HG02938 (cell line): Measurements from ENCODE around the gene RARRES2.
A peak's percentile ranks its signal among the peaks of the same experiment; 100 is the strongest.

Experiments used
- ATAC-seq: cut with Tn5 transposase; IDR thresholded peaks from one replicate; pipeline ENCODE4 v1.9.1; 2021; ENCODE audit warnings: mild to moderate bottlenecking, moderate library complexity; ENCODE audit not compliant: unreplicated experiment

The RARRES2 gene

GRCh38 chr7:150338166-150338829 is 3.1 kb downstream of the RARRES2 start:
- ATAC-seq, result no peak

- ATAC-seq, result no peak
Observed at GRCh38 chr7:150337659-150338081, 3.8 kb downstream of the RARRES2 start.

GRCh38 chr7:150337179-150337578 is 4.2 kb downstream of the RARRES2 start:
- ATAC-seq, result no peak

GRCh38 chr7:150336746-150337145 is 4.7 kb downstream of the RARRES2 start:
- ATAC-seq, result no peak

GRCh38 chr7:150335774-150336112 is 5.7 kb downstream of the RARRES2 start:
- no peak for ATAC-seq

GRCh38 chr7:150335108-150335773 is 6.2 kb downstream of the RARRES2 start:
- ATAC-seq, result no peak

- ATAC-seq, result no peak
Observed at GRCh38 chr7:150334108-150334507, 7.3 kb downstream of the RARRES2 start.

- ATAC-seq, result no peak
Observed at GRCh38 chr7:150333659-150334058, 7.8 kb downstream of the RARRES2 start.

GRCh38 chr7:150332852-150333635 is 8.4 kb downstream of the RARRES2 start:
- no peak for ATAC-seq

- ATAC-seq, result no peak
Observed at GRCh38 chr7:150330211-150330885, 11.1 kb downstream of the RARRES2 start.

GRCh38 chr7:150329331-150330120 is 11.9 kb downstream of the RARRES2 start:
- no peak for ATAC-seq

- no peak for ATAC-seq
Observed at GRCh38 chr7:150327308-150327707, 14.1 kb downstream of the RARRES2 start.

- no peak for ATAC-seq
Observed at GRCh38 chr7:150326657-150327268, 14.7 kb downstream of the RARRES2 start.

- no peak for ATAC-seq
Observed at GRCh38 chr7:150325901-150326300, 15.5 kb downstream of the RARRES2 start.

GRCh38 chr7:150325110-150325611 is 16.3 kb downstream of the RARRES2 start:
- no peak for ATAC-seq

- ATAC-seq, result no peak
Observed at GRCh38 chr7:150324373-150324961, 17.0 kb downstream of the RARRES2 start.

GRCh38 chr7:150323682-150324372 is 17.6 kb downstream of the RARRES2 start:
- peak; percentile 11 for ATAC-seq

GRCh38 chr7:150322833-150323681 is 18.4 kb downstream of the RARRES2 start, which contains the start of the genes ACTR3C and LRRC61:
ACTR3C (minus strand) TSS chr7:150323545; CDS start chr7:150295296, 28,249 bp downstream.
LRRC61 (plus strand) TSS chr7:150323355; CDS start chr7:150336862, 13,507 bp downstream.
- peak; percentile 55 for ATAC-seq
